K562 (cell line): ENCODE data around the gene LDLRAD3. TPM values are rescaled to one million over a fixed set of nuclear protein-coding genes. Genes with fewer than 3 reads are reported as not detected.

Source experiments
- ARID4B ChIP-seq: sonication (generic); formaldehyde crosslinking; IDR thresholded peaks from 2 replicates; pipeline ENCODE4 v1.8.0; 2022; ENCODE audit warnings: mild to moderate bottlenecking, missing genetic modification reagents
- BRD9 ChIP-seq: fragments of 450-650 bp; IDR thresholded peaks from 2 replicates; pipeline ENCODE4 v1.6.1; 2018; ENCODE audit warnings: low read depth; ENCODE audit not compliant: partially characterized antibody
- CBX8 ChIP-seq: fragments of 200-600 bp; sonication (generic); IDR thresholded peaks from 2 replicates; pipeline ENCODE4 v1.6.1; 2012; ENCODE audit warnings: borderline replicate concordance, mixed run types, low read depth, mild to moderate bottlenecking, moderate library complexity, mixed read lengths, low read length, control low read depth, inconsistent platforms; ENCODE audit not compliant: poor library complexity, severe bottlenecking; ENCODE audit errors: extremely low read depth
- MTA2 ChIP-seq: fragments of 450-650 bp; IDR thresholded peaks from 2 replicates; pipeline ENCODE4 v1.6.1; 2016; ENCODE audit warnings: low read depth
- NFE2L1 ChIP-seq: fragments of 450-650 bp; IDR thresholded peaks from 2 replicates; pipeline ENCODE4 v1.6.1; 2016; ENCODE audit warnings: missing genetic modification characterization, low read depth, mild to moderate bottlenecking, missing compliant biosample characterization, moderate library complexity, borderline replicate concordance
- NR4A1 ChIP-seq, 2 experiments: fragments of 250-450 bp in 1 of 2; fragments of 450-650 bp in 1 of 2; sonication (Bioruptor Pico) in 1 of 2; IDR thresholded peaks; 2 replicates each; pipeline versions ENCODE4 v1.4.0 to v1.6.1; 2016 to 2020; ENCODE audit warnings: mild to moderate bottlenecking in 2 of 2, missing compliant biosample characterization in 1 of 2, missing genetic modification characterization in 1 of 2, moderate library complexity in 1 of 2
- PTBP1 ChIP-seq: fragments of 200-400 bp; formaldehyde crosslinking; IDR thresholded peaks from 2 replicates; pipeline ENCODE4 v1.6.1; 2017; ENCODE audit warnings: low read depth, low read length
- RBBP5 ChIP-seq: fragments of 200-600 bp; sonication (generic); IDR thresholded peaks from 2 replicates; pipeline ENCODE4 v1.6.1; 2012; ENCODE audit warnings: borderline replicate concordance, mild to moderate bottlenecking, low read length, control low read depth, inconsistent platforms; ENCODE audit not compliant: insufficient read depth, poor library complexity, severe bottlenecking
- SMARCA4 ChIP-seq: fragments of 450-650 bp; IDR thresholded peaks from 2 replicates; pipeline ENCODE4 v1.6.1; 2016
- TAF9B ChIP-seq: fragments of 450-650 bp; IDR thresholded peaks from 2 replicates; pipeline ENCODE4 v1.6.1; 2018; ENCODE audit warnings: mild to moderate bottlenecking; ENCODE audit not compliant: partially characterized antibody
- TCF7 ChIP-seq: sonication (generic); IDR thresholded peaks from 2 replicates; pipeline ENCODE4 v1.6.1; 2016; ENCODE audit warnings: antibody characterized with exemption, borderline replicate concordance
- ZEB2 ChIP-seq: fragments of 450-650 bp; IDR thresholded peaks from 2 replicates; pipeline ENCODE4 v1.6.1; 2016
- ZNF253 ChIP-seq: fragments of 250-450 bp; sonication (Bioruptor Pico); conservative IDR thresholded peaks from 2 replicates; pipeline ENCODE4 v1.6.1; 2021; ENCODE audit warnings: mild to moderate bottlenecking
- ZNF311 ChIP-seq: fragments of 250-450 bp; sonication (Bioruptor Pico); IDR thresholded peaks from 2 replicates; pipeline ENCODE4 v1.4.0; 2020; ENCODE audit warnings: mild to moderate bottlenecking, moderate library complexity
- ZNF584 ChIP-seq: fragments of 200-800 bp; sonication (Bioruptor generic); IDR thresholded peaks from 2 replicates; pipeline ENCODE4 v1.6.1; 2016; ENCODE audit warnings: low read depth, mild to moderate bottlenecking, missing genetic modification characterization, missing compliant biosample characterization
- ZNF76 ChIP-seq: fragments of 250-450 bp; sonication (Bioruptor Pico); IDR thresholded peaks from 2 replicates; pipeline ENCODE4 v1.4.0; 2020; ENCODE audit warnings: mild to moderate bottlenecking, moderate library complexity, borderline replicate concordance
- ZNF764 ChIP-seq: fragments of 250-450 bp; sonication (Bioruptor Pico); IDR thresholded peaks from 2 replicates; pipeline ENCODE4 v1.4.0; 2020; ENCODE audit warnings: low read depth, mild to moderate bottlenecking, moderate library complexity
- polyA plus RNA-seq, 8 experiments: library from polyadenylated mRNA; depleted of rRNA in 4 of 8; stranded (reverse) in 5 of 8; unstranded in 3 of 8; fragments of >200 nt; fragmentation: Nextera tagmentation in 2 of 8; fragmentation: Illumina TruSeq in 1 of 8; extraction: Ambion mirVana in 2 of 8; extraction: Trizol in 1 of 8; gene quantifications; 2 replicates each; pipeline versions ENCODE4 v1.2.1 to v1.2.3, GENCODE V29; 2011 to 2014; ENCODE audit warnings: inconsistent platforms in 1 of 8, missing spikeins in 1 of 8
- total RNA-seq, 7 experiments: library from RNA; depleted of rRNA in 6 of 7; stranded (reverse); fragments of >200 nt in 6 of 7; fragmentation: Illumina TruSeq in 2 of 7; extraction: Trizol in 2 of 7; gene quantifications; 2 replicates each; pipeline versions ENCODE4 v1.2.1 to v1.2.3, GENCODE V29; 2011 to 2021; ENCODE audit warnings: low replicate concordance in 1 of 7
- TF ChIP-seq, protein P1 (sequence below): fragments of 250-450 bp; sonication (Bioruptor Pico); IDR thresholded peaks from 2 replicates; pipeline ENCODE4 v1.8.0; 2022; ENCODE audit warnings: inconsistent platforms
- TF ChIP-seq, protein P2 (sequence below), 2 experiments: fragments of 450-650 bp; conservative IDR thresholded peaks; 2 replicates each; pipeline ENCODE4 v1.6.1; 2017; ENCODE audit warnings: mild to moderate bottlenecking in 2 of 2, moderate library complexity in 2 of 2

LDLRAD3 gene
- total and polyA plus RNA-seq, 9 of the 15 experiments (the other 6 are each of a cell fraction or from before 2014, with no cell fraction given): 0.73 to 7.2 (median 3.5) TPM

DNA sequence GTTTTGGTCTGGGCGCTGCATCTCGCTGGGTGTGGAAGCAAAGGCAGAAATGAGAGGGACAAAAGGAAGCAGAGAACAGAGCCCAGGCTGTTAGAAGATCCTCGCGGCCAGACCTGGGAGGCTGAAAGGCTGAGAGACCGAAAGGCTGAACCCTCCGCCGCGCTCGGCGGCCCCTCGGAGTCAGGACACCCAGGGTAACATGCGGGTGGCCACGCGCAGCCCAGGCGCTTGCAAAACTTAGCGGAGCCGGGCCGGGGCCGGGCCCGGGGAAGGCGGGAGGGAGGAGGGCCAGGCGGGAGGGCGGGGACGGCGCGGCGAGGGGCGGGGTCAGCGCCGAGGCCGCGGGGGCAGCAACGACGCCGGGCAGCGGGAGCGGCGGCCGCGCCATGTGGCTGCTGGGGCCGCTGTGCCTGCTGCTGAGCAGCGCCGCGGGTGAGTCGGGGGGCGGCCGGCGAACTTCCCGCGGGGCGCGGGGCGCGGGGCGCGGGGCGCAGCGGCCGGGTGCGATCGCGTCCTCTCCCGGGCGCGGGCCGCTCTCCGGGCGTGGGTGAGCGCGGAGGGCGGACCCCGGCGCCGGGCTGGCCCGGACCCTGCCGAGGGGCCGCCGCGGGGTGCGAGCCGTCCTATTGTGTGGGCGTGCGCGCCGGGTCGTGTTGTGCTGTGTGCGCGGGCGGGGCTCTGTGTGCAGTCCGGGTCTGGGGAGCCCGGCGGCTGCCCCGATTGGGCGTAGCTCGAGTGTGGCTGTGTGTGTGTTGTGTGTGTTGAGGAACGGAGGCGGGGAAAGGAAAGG lies at the start of gene LDLRAD3 (continued):
- TF ChIP-seq TCF7 (no peak), NR4A1 (CRISPR knock-in tag; IDR thresholded peaks at IDR 0.05) (no peak), NR4A1 (tag; IDR thresholded peaks at IDR 0.05) (no peak), CBX8 (no peak), ZNF253 (CRISPR knock-in tag) (no peak), SMARCA4 (no peak), NFE2L1 (tag) (no peak), TAF9B (no peak), MTA2 (no peak), ARID4B (0 out of 2 replicates have a peak, but pooled peaks have one; percentile 8), ZNF76 (CRISPR knock-in tag) (no peak), ZNF764 (CRISPR knock-in tag) (no peak), PTBP1 (no peak), ZNF584 (CRISPR knock-in tag) (no peak), BRD9 (no peak), RBBP5 (peak; percentile 35), ZNF311 (CRISPR knock-in tag) (no peak), ZEB2 (no peak)
- TF ChIP-seq, protein P1, sequence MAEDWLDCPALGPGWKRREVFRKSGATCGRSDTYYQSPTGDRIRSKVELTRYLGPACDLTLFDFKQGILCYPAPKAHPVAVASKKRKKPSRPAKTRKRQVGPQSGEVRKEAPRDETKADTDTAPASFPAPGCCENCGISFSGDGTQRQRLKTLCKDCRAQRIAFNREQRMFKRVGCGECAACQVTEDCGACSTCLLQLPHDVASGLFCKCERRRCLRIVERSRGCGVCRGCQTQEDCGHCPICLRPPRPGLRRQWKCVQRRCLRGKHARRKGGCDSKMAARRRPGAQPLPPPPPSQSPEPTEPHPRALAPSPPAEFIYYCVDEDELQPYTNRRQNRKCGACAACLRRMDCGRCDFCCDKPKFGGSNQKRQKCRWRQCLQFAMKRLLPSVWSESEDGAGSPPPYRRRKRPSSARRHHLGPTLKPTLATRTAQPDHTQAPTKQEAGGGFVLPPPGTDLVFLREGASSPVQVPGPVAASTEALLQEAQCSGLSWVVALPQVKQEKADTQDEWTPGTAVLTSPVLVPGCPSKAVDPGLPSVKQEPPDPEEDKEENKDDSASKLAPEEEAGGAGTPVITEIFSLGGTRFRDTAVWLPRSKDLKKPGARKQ (CRISPR knock-in tag): no peak
- TF ChIP-seq, protein P2, sequence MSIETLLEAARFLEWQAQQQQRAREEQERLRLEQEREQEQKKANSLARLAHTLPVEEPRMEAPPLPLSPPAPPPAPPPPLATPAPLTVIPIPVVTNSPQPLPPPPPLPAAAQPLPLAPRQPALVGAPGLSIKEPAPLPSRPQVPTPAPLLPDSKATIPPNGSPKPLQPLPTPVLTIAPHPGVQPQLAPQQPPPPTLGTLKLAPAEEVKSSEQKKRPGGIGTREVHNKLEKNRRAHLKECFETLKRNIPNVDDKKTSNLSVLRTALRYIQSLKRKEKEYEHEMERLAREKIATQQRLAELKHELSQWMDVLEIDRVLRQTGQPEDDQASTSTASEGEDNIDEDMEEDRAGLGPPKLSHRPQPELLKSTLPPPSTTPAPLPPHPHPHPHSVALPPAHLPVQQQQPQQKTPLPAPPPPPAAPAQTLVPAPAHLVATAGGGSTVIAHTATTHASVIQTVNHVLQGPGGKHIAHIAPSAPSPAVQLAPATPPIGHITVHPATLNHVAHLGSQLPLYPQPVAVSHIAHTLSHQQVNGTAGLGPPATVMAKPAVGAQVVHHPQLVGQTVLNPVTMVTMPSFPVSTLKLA (conservative IDR thresholded peaks at IDR 0.05): 0 out of 4 replicates have a peak, but pooled peaks of 1 of the 2 experiments have one; percentile 25
